OCI-LY1 (cell line): Measurements from ENCODE around the gene LIN9.

Source experiments
- H2AFZ ChIP-seq: fragments of 200-600 bp; sonication (generic), shearing (Covaris generic); 2 replicates; pipeline ENCODE4 v1.6.0; 2014; ENCODE audit warnings: antibody characterized with exemption, mild to moderate bottlenecking, low read length
- H3F3A ChIP-seq: fragments of 200-600 bp; sonication (generic), shearing (Covaris generic); 2 replicates; pipeline ENCODE4 v1.6.0; 2014; ENCODE audit warnings: mild to moderate bottlenecking, antibody characterized with exemption, low read length, moderate library complexity; ENCODE audit not compliant: insufficient read depth
- H3K27ac ChIP-seq: fragments of 200-600 bp; sonication (generic); 2 replicates; pipeline ENCODE4 v1.5.1; 2014; ENCODE audit warnings: low read length, mixed run types, mild to moderate bottlenecking, low read depth; ENCODE audit not compliant: poor library complexity, severe bottlenecking
- H3K27me3 ChIP-seq: fragments of 200-600 bp; sonication (generic); 2 replicates; pipeline ENCODE4 v1.6.0; 2014; ENCODE audit warnings: antibody characterized with exemption, mild to moderate bottlenecking, low read length, moderate library complexity; ENCODE audit not compliant: insufficient read depth
- H3K36me3 ChIP-seq: fragments of 200-600 bp; sonication (generic); 2 replicates; pipeline ENCODE4 v1.6.1; 2014; ENCODE audit warnings: mild to moderate bottlenecking, antibody characterized with exemption, low read length, moderate library complexity, mixed read lengths; ENCODE audit not compliant: insufficient read depth
- H3K4me1 ChIP-seq: fragments of 200-600 bp; sonication (generic); 2 replicates; pipeline ENCODE4 v1.5.1; 2014; ENCODE audit warnings: mild to moderate bottlenecking, low read length, moderate library complexity; ENCODE audit not compliant: insufficient read depth, severe bottlenecking
- H3K4me2 ChIP-seq: fragments of 200-600 bp; sonication (generic), shearing (Covaris generic); 2 replicates; pipeline ENCODE4 v1.6.1; 2014; ENCODE audit warnings: low read length
- H3K4me3 ChIP-seq: fragments of 200-600 bp; sonication (generic); 2 replicates; pipeline ENCODE4 v1.5.1; 2014; ENCODE audit warnings: low read length, low read depth, mild to moderate bottlenecking, mixed read lengths; ENCODE audit not compliant: poor library complexity, severe bottlenecking
- H3K79me2 ChIP-seq: fragments of 200-600 bp; shearing (Covaris generic); 2 replicates; pipeline ENCODE4 v1.6.1; 2016; ENCODE audit warnings: mixed run types, low read length, mixed read lengths; ENCODE audit not compliant: insufficient read depth
- H3K9ac ChIP-seq: fragments of 200-600 bp; sonication (generic), shearing (Covaris generic); 2 replicates; pipeline ENCODE4 v1.6.1; 2014; ENCODE audit warnings: mild to moderate bottlenecking, low read length, mixed read lengths
- H3K9me2 ChIP-seq: fragments of 200-600 bp; sonication (generic), shearing (Covaris generic); 2 replicates; pipeline ENCODE4 v1.6.1; 2014; ENCODE audit warnings: low read depth, mild to moderate bottlenecking, low read length, mixed read lengths
- H3K9me3 ChIP-seq: fragments of 200-600 bp; shearing (Covaris generic); 2 replicates; pipeline ENCODE4 v1.6.1; 2014; ENCODE audit warnings: low read length, mixed read lengths
- H4K20me1 ChIP-seq: fragments of 200-600 bp; sonication (generic), shearing (Covaris generic); 2 replicates; pipeline ENCODE4 v1.6.0; 2016; ENCODE audit warnings: mild to moderate bottlenecking, low read length; ENCODE audit not compliant: insufficient read depth
- EZH2 ChIP-seq: fragments of 200-600 bp; sonication (generic), shearing (Covaris generic); IDR thresholded peaks from 2 replicates; pipeline ENCODE4 v1.8.0; 2017; ENCODE audit warnings: borderline replicate concordance, mixed run types, mild to moderate bottlenecking, antibody characterized with exemption, low read length, moderate library complexity, mixed read lengths
- TF ChIP-seq, protein P1 (sequence below): fragments of 200-600 bp; sonication (generic), shearing (Covaris generic); IDR thresholded peaks from 2 replicates; pipeline ENCODE4 v1.5.1; 2017; ENCODE audit warnings: mild to moderate bottlenecking, antibody characterized with exemption, low read length, moderate library complexity, mixed read lengths

Gene LIN9

DNA sequence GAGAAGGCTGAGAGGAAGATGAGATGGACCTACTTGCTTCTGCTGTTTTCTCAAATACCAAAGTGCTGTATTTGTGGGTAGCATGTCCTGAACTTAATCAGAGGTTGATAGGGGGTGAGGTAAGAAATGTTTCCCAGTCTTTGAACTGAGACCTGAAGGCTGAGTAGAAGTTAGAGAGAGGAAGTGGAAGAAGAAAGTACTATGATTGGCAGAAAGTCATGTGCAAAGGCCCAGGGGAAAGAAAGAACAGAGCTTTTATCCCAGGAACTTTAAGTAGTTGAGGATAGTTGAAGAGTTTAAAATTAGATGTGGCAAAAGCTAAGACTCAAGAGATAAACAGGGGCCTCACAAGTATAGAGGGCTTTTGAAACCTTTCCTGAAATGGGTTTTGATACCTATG is 15.5 kb upstream of the LIN9 start:
- Histone ChIP-seq H3K9ac (no peak overlapping the region), H3K27me3 (no peaks in the 10 kb centered on the region), H3K79me2 (no peaks in the 10 kb centered on the region), H3K9me3 (0 out of 2 replicates have a peak, but pooled peaks cover 4% of the 10 kb centered on the region), H4K20me1 (no peaks in the 10 kb centered on the region), H3K27ac (no peak overlapping the region), H3K9me2 (no peaks in the 10 kb centered on the region), H3K36me3 (peaks cover 3% of the 10 kb centered on the region; the same call in 1 of the 2 replicates), H3K4me1 (no peaks in the 10 kb centered on the region), H3F3A (no peaks in the 10 kb centered on the region), H3K4me3 (no peak overlapping the region), H2AFZ (no peak overlapping the region), H3K4me2 (no peak overlapping the region)
- TF ChIP-seq, protein P1, sequence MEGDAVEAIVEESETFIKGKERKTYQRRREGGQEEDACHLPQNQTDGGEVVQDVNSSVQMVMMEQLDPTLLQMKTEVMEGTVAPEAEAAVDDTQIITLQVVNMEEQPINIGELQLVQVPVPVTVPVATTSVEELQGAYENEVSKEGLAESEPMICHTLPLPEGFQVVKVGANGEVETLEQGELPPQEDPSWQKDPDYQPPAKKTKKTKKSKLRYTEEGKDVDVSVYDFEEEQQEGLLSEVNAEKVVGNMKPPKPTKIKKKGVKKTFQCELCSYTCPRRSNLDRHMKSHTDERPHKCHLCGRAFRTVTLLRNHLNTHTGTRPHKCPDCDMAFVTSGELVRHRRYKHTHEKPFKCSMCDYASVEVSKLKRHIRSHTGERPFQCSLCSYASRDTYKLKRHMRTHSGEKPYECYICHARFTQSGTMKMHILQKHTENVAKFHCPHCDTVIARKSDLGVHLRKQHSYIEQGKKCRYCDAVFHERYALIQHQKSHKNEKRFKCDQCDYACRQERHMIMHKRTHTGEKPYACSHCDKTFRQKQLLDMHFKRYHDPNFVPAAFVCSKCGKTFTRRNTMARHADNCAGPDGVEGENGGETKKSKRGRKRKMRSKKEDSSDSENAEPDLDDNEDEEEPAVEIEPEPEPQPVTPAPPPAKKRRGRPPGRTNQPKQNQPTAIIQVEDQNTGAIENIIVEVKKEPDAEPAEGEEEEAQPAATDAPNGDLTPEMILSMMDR = no peak
- no peak for TF ChIP-seq EZH2

DNA sequence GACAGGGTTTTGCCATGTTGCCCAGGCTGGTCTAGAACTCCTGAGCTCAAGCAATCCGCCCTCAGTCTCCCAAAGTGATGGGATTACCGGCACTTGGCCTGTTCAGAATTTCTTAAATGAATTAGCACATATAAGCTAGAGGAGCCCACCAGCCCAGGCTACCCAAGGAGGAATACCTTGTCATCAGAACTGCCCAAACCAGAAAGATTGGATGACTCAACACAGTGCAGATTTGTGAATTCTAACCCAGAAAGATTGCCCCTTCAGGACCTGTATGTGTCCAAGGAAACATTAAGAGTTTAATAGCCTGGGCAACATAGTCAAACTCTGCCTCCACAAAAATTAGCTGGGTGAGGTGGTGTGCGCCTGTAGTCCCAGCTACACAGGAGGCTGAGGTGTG is 14.0 kb upstream of the LIN9 start:
- H3K27me3 ChIP-seq = peaks cover 1% of the 10 kb centered on the region; the same call in 1 of the 2 replicates
- no peak overlapping the region for H3K27ac ChIP-seq
- H2AFZ ChIP-seq = no peak overlapping the region
- H3K9me3 ChIP-seq = 0 out of 2 replicates have a peak, but pooled peaks cover 4% of the 10 kb centered on the region
- H3K4me1 ChIP-seq = no peaks in the 10 kb centered on the region
- TF ChIP-seq, protein P1 = no peak
- TF ChIP-seq EZH2 = no peak
- H3K9me2 ChIP-seq = no peaks in the 10 kb centered on the region
- no peak overlapping the region for H3K9ac ChIP-seq
- H3F3A ChIP-seq = no peaks in the 10 kb centered on the region
- no peak overlapping the region for H3K4me2 ChIP-seq
- no peaks in the 10 kb centered on the region for H3K79me2 ChIP-seq
- H3K36me3 ChIP-seq = peaks cover 3% of the 10 kb centered on the region; the same call in 1 of the 2 replicates
- H4K20me1 ChIP-seq = no peaks in the 10 kb centered on the region
- H3K4me3 ChIP-seq = no peak overlapping the region

DNA sequence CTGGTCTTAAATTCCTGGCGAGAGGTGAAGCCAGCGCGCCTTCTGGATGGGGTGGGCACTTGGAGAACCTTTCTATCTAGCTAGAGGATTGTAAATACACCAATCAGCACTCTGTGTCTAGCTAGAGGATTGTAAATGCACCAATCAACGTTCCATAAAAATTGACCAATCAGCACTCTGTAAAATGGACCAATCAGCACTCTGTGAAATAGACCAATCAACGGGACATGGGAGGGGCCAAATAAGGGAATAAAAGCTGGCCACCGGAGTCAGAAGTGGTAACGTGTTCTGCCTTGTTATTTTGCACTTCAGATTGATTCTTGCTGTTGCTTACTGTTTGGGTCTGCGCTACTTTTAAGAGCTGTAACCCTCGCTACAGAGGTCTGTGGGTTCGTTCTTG is 12.0 kb upstream of the LIN9 start:
- Histone ChIP-seq H3K4me1 (no peaks in the 10 kb centered on the region), H3F3A (no peaks in the 10 kb centered on the region), H3K36me3 (peaks cover 3% of the 10 kb centered on the region; the same call in 1 of the 2 replicates), H3K9me2 (no peaks in the 10 kb centered on the region), H3K4me2 (no peak overlapping the region), H3K4me3 (no peak overlapping the region), H3K27me3 (peaks cover 3% of the 10 kb centered on the region; the same call in 1 of the 2 replicates), H2AFZ (no peak overlapping the region), H3K9ac (no peak overlapping the region), H3K27ac (no peak overlapping the region), H3K79me2 (no peaks in the 10 kb centered on the region), H4K20me1 (no peaks in the 10 kb centered on the region), H3K9me3 (0 out of 2 replicates have a peak, but pooled peaks cover 4% of the 10 kb centered on the region)
- TF ChIP-seq EZH2 = no peak
- TF ChIP-seq, protein P1 = no peak
